T-cell (primary cell): ENCODE results near the gene ERICH3. TPM values are rescaled to one million over a fixed set of nuclear protein-coding genes. Genes with fewer than 3 reads are reported as not detected.

Source experiments
- ATAC-seq, 4 experiments: fragments of 200-7000 bp in 3 of 4; fragments of 150-1000 bp in 1 of 4; cut with Tn5 transposase; replicated peaks in 1 of 4; 1 replicate in 3 of 4; 2 replicates in 1 of 4; pipeline ENCODE4 v1.10.0; 2021; ENCODE audit warnings: moderate library complexity in 3 of 4, mild to moderate bottlenecking in 2 of 4, moderate number of reproducible peaks in 1 of 4
- CTCF ChIA-PET, 2 donors: fragments of 300-600 bp; sonication (Branson Sonifier 250); formaldehyde crosslinking; loops; one replicate each; lab custom pipeline; 2022; ENCODE audit warnings: antibody characterized with exemption in 2 of 2; lab: Charles Lee
- POLR2A ChIA-PET, 2 donors: fragments of 300-600 bp; sonication (Branson Sonifier 250); formaldehyde crosslinking; loops; one replicate each; lab custom pipeline; 2022; ENCODE audit warnings: antibody characterized with exemption in 2 of 2; lab: Charles Lee
- DNase-seq, 35 experiments: peaks; one replicate each; pipeline versions ENCODE4 v3.0.0 to v3.0.0-alpha.2; 2013 to 2023
- H3K27ac ChIP-seq: one replicate; pipeline ENCODE4 v1.5.1; 2013; ENCODE audit warnings: low read length
- H3K27me3 ChIP-seq, 2 experiments: replicated peaks in 1 of 2; 1 replicate in 1 of 2; 2 replicates in 1 of 2; pipeline versions ENCODE4 v1.6.1 to v1.7.0; 2013; ENCODE audit warnings: low read length in 1 of 2, mixed read lengths in 1 of 2; ENCODE audit not compliant: control insufficient read depth in 2 of 2, insufficient read depth in 2 of 2; ENCODE audit errors: extremely low read depth in 1 of 2
- H3K36me3 ChIP-seq, 2 donors: 1 replicate in 1 of 2; 2 replicates in 1 of 2; pipeline versions ENCODE4 v1.6.1 to v1.7.0; 2013; ENCODE audit warnings: low read length in 1 of 2; ENCODE audit not compliant: control insufficient read depth in 2 of 2, insufficient read depth in 1 of 2; ENCODE audit errors: extremely low read depth in 1 of 2
- H3K4me1 ChIP-seq, 2 experiments: 1 replicate in 1 of 2; 2 replicates in 1 of 2; pipeline versions ENCODE4 v1.6.1 to v1.7.0; 2013; ENCODE audit warnings: low read length in 2 of 2, mixed read lengths in 1 of 2; ENCODE audit not compliant: insufficient read depth in 2 of 2, control insufficient read depth in 1 of 2; ENCODE audit errors: extremely low read depth in 1 of 2
- H3K4me3 ChIP-seq, 2 donors: 1 replicate in 1 of 2; 2 replicates in 1 of 2; pipeline versions ENCODE4 v1.5.1 to v1.7.0; 2013; ENCODE audit warnings: mild to moderate bottlenecking in 2 of 2, low read length in 1 of 2, moderate library complexity in 1 of 2; ENCODE audit not compliant: control insufficient read depth in 1 of 2; ENCODE audit errors: extremely low read depth in 1 of 2
- H3K9me3 ChIP-seq: 2 replicates; pipeline ENCODE4 v1.7.0; 2013
- H3K27ac Mint-ChIP-seq, 2 donors: one replicate each; pipeline ENCODE4 v1.8.0; 2020 to 2021; ENCODE audit warnings: mild to moderate bottlenecking in 2 of 2, mixed read lengths in 2 of 2
- H3K27me3 Mint-ChIP-seq, 2 donors: one replicate each; pipeline ENCODE4 v1.8.0; 2021 to 2022; ENCODE audit warnings: mixed read lengths in 2 of 2
- H3K36me3 Mint-ChIP-seq: one replicate; pipeline ENCODE4 v1.8.0; 2021; ENCODE audit warnings: mixed read lengths
- H3K4me1 Mint-ChIP-seq, 3 donors: one replicate each; pipeline ENCODE4 v1.8.0; 2020 to 2022; ENCODE audit warnings: mixed read lengths in 3 of 3, mild to moderate bottlenecking in 1 of 3
- H3K4me3 Mint-ChIP-seq, 3 donors: one replicate each; pipeline ENCODE4 v1.8.0; 2020 to 2022; ENCODE audit warnings: mild to moderate bottlenecking in 3 of 3, mixed read lengths in 3 of 3, moderate library complexity in 3 of 3
- H3K9me3 Mint-ChIP-seq, 3 donors: one replicate each; pipeline ENCODE4 v1.8.0; 2020 to 2022; ENCODE audit warnings: mixed read lengths in 3 of 3
- WGBS: methylation state at CpG from one replicate; pipeline ENCODE4 v1.1.5; 2013; ENCODE audit warnings: missing lambda C conversion rate; ENCODE audit not compliant: insufficient coverage; 5-methylcytosine and 5-hydroxymethylcytosine counted together
- total RNA-seq, 35 experiments: library from RNA in 6 of 35; stranded (reverse) in 6 of 35; fragments of 120-200 nt in 1 of 35; gene quantifications; one replicate each; pipeline versions ENCODE4 v1.2.1 to v1.2.4 and lab custom pipeline; 2013 to 2026

The ERICH3 gene
- total RNA-seq, 5 donors from 2014 or later (not counting 1 experiment from before 2014, with no cell fraction given) = 0.03 TPM; not detected in 4

DNA sequence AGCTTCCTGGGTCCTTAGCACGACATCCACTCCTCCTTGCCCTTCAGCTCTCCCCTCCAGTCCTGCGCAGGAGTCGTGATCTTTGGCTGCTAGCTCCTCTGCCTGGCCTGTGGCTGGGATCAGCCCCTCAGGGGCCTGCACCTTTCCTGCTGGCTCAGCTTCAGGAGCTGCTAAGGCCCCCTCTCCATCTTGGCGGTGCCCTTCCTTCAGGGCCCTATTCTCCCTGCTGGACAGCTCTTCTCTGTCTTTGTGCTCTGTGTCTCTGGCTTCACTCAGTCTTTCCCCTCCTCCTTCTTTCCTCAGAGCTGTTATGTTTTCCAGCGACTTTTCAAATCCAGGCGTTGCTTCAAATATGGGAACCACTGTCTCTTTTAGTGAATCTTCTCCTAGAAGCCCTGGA, 101.7 kb downstream of the ERICH3 start:
- Mint-ChIP-seq H3K36me3 (no peaks in the 10 kb centered on the region), H3K27me3 (peaks cover 0 to 3% of the 10 kb centered on the region in 2 donors), H3K27ac (no peak overlapping the region), H3K4me3 (no peak overlapping the region), H3K4me1 (no peaks in the 10 kb centered on the region), H3K9me3 (no peaks in the 10 kb centered on the region)
- no peaks in the 10 kb centered on the region for H3K36me3 ChIP-seq
- H3K4me1 ChIP-seq = no peaks in the 10 kb centered on the region
- H3K27ac ChIP-seq = no peak overlapping the region
- 57% methylated on average over 5 of the region's 6 CpGs for WGBS
- DNase-seq (no peak), ATAC-seq (no peak)
- H3K9me3 ChIP-seq = no peaks in the 10 kb centered on the region
- H3K27me3 ChIP-seq = peaks cover 0 to 8% of the 10 kb centered on the region in 2 experiments
- POLR2A ChIA-PET = interaction anchor here in 1 of 2 donors (0.6 kb wide), 1 partner anchor 8 kb away, joined by 3 read pairs; no protein-coding TSS in a partner anchor
- no peak overlapping the region for H3K4me3 ChIP-seq
- CTCF ChIA-PET = interaction anchor here in 1 of 2 donors (1.0 kb wide), 1 partner anchor 24 kb away, joined by 3 read pairs; no protein-coding TSS in a partner anchor

DNA sequence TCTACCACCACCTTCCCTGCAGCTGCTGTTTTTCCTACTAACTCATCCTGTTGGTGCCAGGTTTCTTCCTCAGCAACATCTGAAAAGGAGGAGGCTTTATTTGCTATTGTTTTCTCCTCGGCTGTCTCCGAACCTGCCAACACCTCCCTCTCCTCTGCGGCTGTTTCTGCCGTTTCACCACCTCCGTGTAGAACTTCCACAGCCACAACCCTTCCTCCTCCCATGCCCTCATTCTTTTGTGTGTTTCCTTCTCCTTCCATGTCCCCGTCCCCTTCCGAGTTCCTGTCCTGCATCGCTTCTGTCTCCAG, 102.1 kb downstream of the ERICH3 start:
- 33% methylated on average over 7 of the region's 8 CpGs for WGBS
- Mint-ChIP-seq H3K27me3 (peaks cover 0 to 3% of the 10 kb centered on the region in 2 donors), H3K36me3 (no peaks in the 10 kb centered on the region), H3K4me3 (no peak overlapping the region), H3K4me1 (no peaks in the 10 kb centered on the region), H3K9me3 (no peaks in the 10 kb centered on the region), H3K27ac (no peak overlapping the region)
- Histone ChIP-seq H3K27me3 (peaks cover 0 to 8% of the 10 kb centered on the region in 2 experiments), H3K4me3 (no peak overlapping the region), H3K9me3 (no peaks in the 10 kb centered on the region), H3K36me3 (no peaks in the 10 kb centered on the region), H3K27ac (no peak overlapping the region), H3K4me1 (no peaks in the 10 kb centered on the region)
- ChIA-PET POLR2A (no interaction called here), CTCF (interaction anchor here in 1 of 2 donors (1.0 kb wide), 1 partner anchor 24 kb away, joined by 3 read pairs; no protein-coding TSS in a partner anchor)
- DNase-seq (no peak), ATAC-seq (no peak)

DNA sequence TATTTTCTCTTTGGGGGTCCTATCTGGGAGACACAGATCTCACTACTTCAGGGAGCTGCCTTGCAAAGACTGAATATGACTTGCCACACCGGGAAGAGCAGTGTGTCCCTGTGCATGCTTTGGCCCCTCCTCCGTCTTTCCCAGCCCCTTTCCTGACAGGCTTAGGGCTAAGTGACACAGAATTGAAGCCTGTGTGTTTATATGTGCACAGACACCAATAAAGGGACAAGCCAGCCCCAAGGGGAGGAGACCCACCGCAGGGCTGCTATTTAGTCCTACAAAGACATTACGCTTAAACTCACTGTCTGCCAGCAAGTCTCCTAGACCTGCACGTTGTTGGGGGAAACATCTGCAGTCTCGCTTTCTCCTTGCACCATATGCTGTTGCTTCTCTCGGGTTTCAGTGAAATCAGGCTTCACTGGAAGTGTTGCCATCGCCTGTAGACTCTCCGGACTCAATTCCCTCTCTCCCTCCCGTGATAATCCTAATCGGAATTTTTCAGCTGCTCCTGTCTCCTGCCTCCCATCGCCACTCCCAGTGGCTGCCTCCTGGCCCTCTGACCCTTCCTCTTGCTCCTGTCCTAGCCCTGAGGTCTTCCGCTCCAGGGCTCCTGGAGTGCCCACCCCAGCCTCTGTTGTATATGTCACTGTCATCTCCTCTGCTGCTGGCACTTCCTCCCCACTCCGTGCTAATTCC, 102.6 kb downstream of the ERICH3 start:
- Histone ChIP-seq H3K27ac (no peak overlapping the region), H3K27me3 (peaks cover 0 to 8% of the 10 kb centered on the region in 2 experiments), H3K36me3 (no peaks in the 10 kb centered on the region), H3K4me1 (no peaks in the 10 kb centered on the region), H3K4me3 (no peak overlapping the region), H3K9me3 (no peaks in the 10 kb centered on the region)
- CTCF ChIA-PET = interaction anchor here in 1 of 2 donors (1.0 kb wide), 1 partner anchor 23 kb away, joined by 3 read pairs; no protein-coding TSS in a partner anchor
- H3K4me1 Mint-ChIP-seq = no peaks in the 10 kb centered on the region
- no peak overlapping the region for H3K4me3 Mint-ChIP-seq
- POLR2A ChIA-PET = no interaction called here
- DNase-seq (no peak), ATAC-seq (no peak)
- H3K9me3 Mint-ChIP-seq = no peaks in the 10 kb centered on the region
- H3K27ac Mint-ChIP-seq = no peak overlapping the region
- 53% methylated on average over 11 of the region's 14 CpGs for WGBS
- H3K36me3 Mint-ChIP-seq = no peaks in the 10 kb centered on the region
- H3K27me3 Mint-ChIP-seq = peaks cover 0 to 3% of the 10 kb centered on the region in 2 donors

DNA sequence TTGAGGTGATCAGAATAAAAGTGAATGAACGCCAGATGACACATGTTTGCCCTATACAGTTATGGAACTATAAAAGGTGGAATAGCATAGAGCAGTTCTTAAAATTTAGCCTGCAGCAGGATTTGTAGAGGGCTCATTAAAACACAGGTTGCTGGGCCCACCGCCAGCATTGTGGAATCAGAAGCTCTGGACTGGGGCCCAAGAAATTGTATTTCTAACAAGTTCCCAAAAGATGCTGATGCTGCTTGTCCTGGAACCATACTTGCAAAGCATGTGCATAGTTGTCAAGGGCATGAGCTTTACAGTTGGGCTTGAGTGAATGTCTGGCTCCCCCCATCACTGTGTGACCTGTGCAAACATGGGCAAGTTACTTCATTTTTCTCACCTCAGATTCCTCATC, 123.7 kb downstream of the ERICH3 start:
- no peak for DNase-seq
- no peak for ATAC-seq
- H3K4me1 ChIP-seq = no peaks in the 10 kb centered on the region
- no peaks in the 10 kb centered on the region for H3K4me1 Mint-ChIP-seq
- POLR2A ChIA-PET = no interaction called here
- no peaks in the 10 kb centered on the region for H3K36me3 ChIP-seq
- H3K27ac Mint-ChIP-seq = no peak overlapping the region
- H3K9me3 Mint-ChIP-seq = no peaks in the 10 kb centered on the region
- no peaks in the 10 kb centered on the region for H3K36me3 Mint-ChIP-seq
- no peak overlapping the region for H3K4me3 Mint-ChIP-seq
- H3K4me3 ChIP-seq = no peak overlapping the region
- peaks cover 0 to 15% of the 10 kb centered on the region in 2 donors for H3K27me3 Mint-ChIP-seq
- peaks cover 0 to 2% of the 10 kb centered on the region in 2 experiments for H3K27me3 ChIP-seq
- H3K9me3 ChIP-seq = no peaks in the 10 kb centered on the region
- no peak overlapping the region for H3K27ac ChIP-seq
- CTCF ChIA-PET = no interaction called here
- WGBS = 100% methylated on average over 2 of the region's 2 CpGs

DNA sequence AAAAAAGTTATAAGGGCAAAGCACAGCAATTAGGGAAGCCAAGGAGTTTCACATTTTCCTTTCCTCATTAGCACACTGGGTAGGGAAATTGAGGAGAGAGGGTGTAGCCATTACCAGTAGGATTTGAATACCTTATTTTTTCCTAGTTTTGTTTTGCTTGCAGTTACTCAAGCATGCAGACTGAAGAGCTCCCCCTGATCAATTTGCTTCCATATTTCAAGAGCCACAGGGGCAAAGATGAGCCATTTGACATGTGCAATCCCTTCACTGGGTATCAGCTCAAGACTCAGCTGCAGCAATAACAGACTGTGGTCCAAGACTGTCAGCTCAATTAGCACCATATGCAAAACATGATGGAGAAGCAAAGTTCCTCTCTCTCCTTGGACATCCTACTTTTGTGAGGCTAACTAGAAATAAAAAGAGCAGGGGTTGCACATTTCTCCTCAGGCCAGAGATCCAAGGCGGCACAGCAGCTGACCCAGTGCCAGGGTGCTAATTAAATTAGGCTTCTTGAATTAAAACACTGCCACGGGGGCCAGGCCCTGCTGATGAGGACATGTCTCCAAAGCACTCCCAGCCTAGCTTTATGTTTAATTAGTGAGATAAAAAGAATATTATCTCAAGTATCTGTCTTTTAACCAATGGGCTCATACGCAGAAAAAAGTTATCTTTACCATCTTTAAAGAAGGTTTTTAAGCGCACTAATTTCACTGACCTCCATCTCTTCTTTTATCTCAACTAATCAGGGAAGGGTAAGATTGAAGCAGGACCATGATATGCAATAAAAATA, 124.4 kb downstream of the ERICH3 start:
- POLR2A ChIA-PET = no interaction called here
- no peak for ATAC-seq
- DNase-seq = no peak
- peaks cover 0 to 2% of the 10 kb centered on the region in 2 experiments for H3K27me3 ChIP-seq
- Mint-ChIP-seq H3K27ac (no peak overlapping the region), H3K4me3 (no peak overlapping the region), H3K36me3 (no peaks in the 10 kb centered on the region), H3K27me3 (peaks cover 0 to 15% of the 10 kb centered on the region in 2 donors), H3K4me1 (no peaks in the 10 kb centered on the region), H3K9me3 (no peaks in the 10 kb centered on the region)
- no peaks in the 10 kb centered on the region for H3K9me3 ChIP-seq
- H3K27ac ChIP-seq = no peak overlapping the region
- no peaks in the 10 kb centered on the region for H3K4me1 ChIP-seq
- H3K36me3 ChIP-seq = no peaks in the 10 kb centered on the region
- H3K4me3 ChIP-seq = no peak overlapping the region
- CTCF ChIA-PET = no interaction called here
- 60% methylated on average over 1 of the region's 4 CpGs for WGBS

DNA sequence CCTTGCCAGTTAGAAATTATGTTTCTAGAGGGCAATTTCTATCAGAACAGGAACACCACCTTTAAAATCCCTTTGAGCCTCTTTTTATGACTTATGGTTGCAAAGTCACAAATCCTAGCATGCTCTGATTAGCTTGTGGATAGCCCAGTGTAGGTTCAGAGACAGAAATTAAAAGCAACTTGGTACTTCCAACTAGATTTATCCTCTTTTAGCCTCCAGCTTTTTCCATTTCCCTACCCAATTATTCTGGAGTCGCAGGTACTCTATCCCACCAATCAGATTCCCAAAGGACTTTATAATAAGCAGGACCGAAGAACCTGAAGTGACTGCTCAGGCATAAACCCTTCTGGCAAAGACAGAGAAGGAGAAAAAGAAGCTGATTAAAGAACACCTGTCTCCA, 127.8 kb downstream of the ERICH3 start:
- Mint-ChIP-seq H3K9me3 (no peaks in the 10 kb centered on the region), H3K4me1 (no peaks in the 10 kb centered on the region), H3K36me3 (no peaks in the 10 kb centered on the region), H3K27ac (no peak overlapping the region), H3K27me3 (peaks cover 0 to 5% of the 10 kb centered on the region in 2 donors), H3K4me3 (no peak overlapping the region)
- CTCF ChIA-PET = no interaction called here
- Histone ChIP-seq H3K4me3 (no peak overlapping the region), H3K27ac (no peak overlapping the region), H3K36me3 (no peaks in the 10 kb centered on the region), H3K4me1 (no peaks in the 10 kb centered on the region), H3K9me3 (no peaks in the 10 kb centered on the region), H3K27me3 (no peaks in the 10 kb centered on the region)
- no CpG with 5 or more reads among the region's 2 CpGs for WGBS
- no peak for DNase-seq
- POLR2A ChIA-PET = no interaction called here
- no peak for ATAC-seq
